A673 (cell line): ENCODE data around the gene ABHD10. TPM values are rescaled to one million over a fixed set of nuclear protein-coding genes. Genes with fewer than 3 reads are reported as not detected.

Experiments
- BruUV-seq: library from RNA; stranded (reverse); fragments of 400-500 nt; replicated peaks from 2 replicates; lab custom pipeline; 2021; lab: Mats Ljungman, UMichigan
- CTCF ChIA-PET: fragments of 300-600 bp; sonication (Branson Sonifier 250); formaldehyde crosslinking; loops from one replicate; lab custom pipeline; 2022; ENCODE audit warnings: antibody characterized with exemption; lab: Charles Lee
- POLR2A ChIA-PET: fragments of 300-600 bp; sonication (Branson Sonifier 250); formaldehyde crosslinking; loops from one replicate; lab custom pipeline; 2022; ENCODE audit warnings: antibody characterized with exemption; ENCODE audit not compliant: low non-redundant PET; lab: Charles Lee
- DNase-seq: peaks from one replicate; pipeline ENCODE4 v3.0.0-alpha.2; 2015; ENCODE audit warnings: low spot score
- H3K27ac ChIP-seq: fragments of 200-600 bp; sonication (generic); 2 replicates; pipeline ENCODE4 v1.5.1; 2016; ENCODE audit warnings: mixed run types, low read depth, mild to moderate bottlenecking, mixed read lengths, antibody characterized with exemption, low read length; ENCODE audit not compliant: poor library complexity, severe bottlenecking
- H3K27me3 ChIP-seq: fragments of 200-600 bp; sonication (generic); replicated peaks from 2 replicates; pipeline ENCODE4 v1.6.1; 2017; ENCODE audit warnings: mixed run types, low read depth, mild to moderate bottlenecking, mixed read lengths, antibody characterized with exemption, low read length; ENCODE audit not compliant: insufficient read depth, poor library complexity
- H3K36me3 ChIP-seq: fragments of 200-600 bp; sonication (generic); 2 replicates; pipeline ENCODE4 v1.6.1; 2016; ENCODE audit warnings: mixed run types, mild to moderate bottlenecking, mixed read lengths, antibody characterized with exemption, low read length; ENCODE audit not compliant: insufficient read depth, poor library complexity, severe bottlenecking
- H3K4me1 ChIP-seq: fragments of 200-600 bp; sonication (generic); 2 replicates; pipeline ENCODE4 v1.6.1; 2017; ENCODE audit warnings: mixed run types, mild to moderate bottlenecking, mixed read lengths, antibody characterized with exemption, low read length; ENCODE audit not compliant: insufficient read depth, poor library complexity, severe bottlenecking
- H3K4me3 ChIP-seq: fragments of 200-600 bp; sonication (generic); 2 replicates; pipeline ENCODE4 v1.5.1; 2016; ENCODE audit warnings: low read depth, mixed run types, mild to moderate bottlenecking, mixed read lengths, low read length; ENCODE audit not compliant: poor library complexity, severe bottlenecking
- H3K9me3 ChIP-seq: fragments of 200-600 bp; sonication (generic); 2 replicates; pipeline ENCODE4 v1.6.1; 2016; ENCODE audit warnings: mixed run types, low read depth, mild to moderate bottlenecking, mixed read lengths, antibody characterized with exemption, low read length; ENCODE audit not compliant: poor library complexity, severe bottlenecking
- CTCF ChIP-seq: fragments of 300-800, 200-600 bp; sonication (generic); conservative IDR thresholded peaks from 2 replicates; pipeline ENCODE4 v1.5.1; 2017; ENCODE audit warnings: low read depth, mild to moderate bottlenecking, antibody characterized with exemption, low read length, moderate library complexity, mixed read lengths
- EZH2 ChIP-seq: fragments of 200-600 bp; sonication (generic); IDR thresholded peaks from 2 replicates; pipeline ENCODE4 v1.6.1; 2017; ENCODE audit warnings: borderline replicate concordance, low read depth, mild to moderate bottlenecking, mixed read lengths, antibody characterized with exemption, low read length; ENCODE audit not compliant: poor library complexity, severe bottlenecking
- intact Hi-C: fragments of 100-400 bp; cut with micrococcal nuclease; formaldehyde crosslinking; loops from one replicate; pipeline ENCODE4 v1.10.0; 2022; ENCODE audit not compliant: unreplicated experiment
- total RNA-seq: library from RNA; stranded (reverse); gene quantifications from 2 replicates; pipeline ENCODE4 v1.2.3, GENCODE V29; 2021

ABHD10 gene
- total RNA-seq, 1 experiment from 2014 or later = 40.7 TPM

GRCh38 chr3:112020674-112021085 lies 41.9 kb downstream of the ABHD10 start:
- TF ChIP-seq CTCF (no peak), EZH2 (no peak)
- ChIA-PET CTCF (no interaction called here), POLR2A (interaction anchor here (0.6 kb wide), 1 partner anchor 91 kb away, joined by 6 read pairs; no protein-coding TSS in a partner anchor)
- Histone ChIP-seq H3K27ac (no peak overlapping the region), H3K9me3 (no peaks in the 10 kb centered on the region), H3K4me3 (no peak overlapping the region), H3K4me1 (peaks cover 5% of the 10 kb centered on the region), H3K36me3 (no peaks in the 10 kb centered on the region), H3K27me3 (no peaks in the 10 kb centered on the region)
- DNase-seq = peak; percentile 66
- intact Hi-C loops = no loop called here
- no TSS peak for BruUV-seq

GRCh38 chr3:112027142-112027541 lies 48.3 kb downstream of the ABHD10 start:
- POLR2A ChIA-PET = no interaction called here
- Histone ChIP-seq H3K4me1 (no peaks in the 10 kb centered on the region), H3K27me3 (no peaks in the 10 kb centered on the region), H3K9me3 (no peaks in the 10 kb centered on the region), H3K4me3 (no peak overlapping the region), H3K36me3 (no peaks in the 10 kb centered on the region), H3K27ac (no peak overlapping the region)
- BruUV-seq = no TSS peak
- no peak for DNase-seq
- intact Hi-C loops = no loop called here
- TF ChIP-seq CTCF (no peak), EZH2 (no peak)
- CTCF ChIA-PET = no interaction called here

- no peak overlapping the region for H3K4me3 ChIP-seq
- TF ChIP-seq EZH2 (no peak), CTCF (no peak)
- no TSS peak for BruUV-seq
- ChIA-PET POLR2A (no interaction called here), CTCF (interaction anchor here (1.1 kb wide), 1 partner anchor 14 kb away, joined by 3 read pairs; no protein-coding TSS in a partner anchor)
- no peaks in the 10 kb centered on the region for H3K36me3 ChIP-seq
- H3K27me3 ChIP-seq = no peaks in the 10 kb centered on the region
- H3K4me1 ChIP-seq = no peaks in the 10 kb centered on the region
- no peaks in the 10 kb centered on the region for H3K9me3 ChIP-seq
- DNase-seq = no peak
- intact Hi-C loops = no loop called here
- no peak overlapping the region for H3K27ac ChIP-seq
Observed at GRCh38 chr3:112027826-112028225, 49.0 kb downstream of the ABHD10 start.
